GM18511 (cell line): ENCODE results near the gene RRP8.

Experiments
- ATAC-seq: cut with Tn5 transposase; IDR thresholded peaks from one replicate; pipeline ENCODE4 v1.9.1; 2021; ENCODE audit warnings: mild to moderate bottlenecking, moderate library complexity; ENCODE audit not compliant: unreplicated experiment

Gene RRP8

DNA sequence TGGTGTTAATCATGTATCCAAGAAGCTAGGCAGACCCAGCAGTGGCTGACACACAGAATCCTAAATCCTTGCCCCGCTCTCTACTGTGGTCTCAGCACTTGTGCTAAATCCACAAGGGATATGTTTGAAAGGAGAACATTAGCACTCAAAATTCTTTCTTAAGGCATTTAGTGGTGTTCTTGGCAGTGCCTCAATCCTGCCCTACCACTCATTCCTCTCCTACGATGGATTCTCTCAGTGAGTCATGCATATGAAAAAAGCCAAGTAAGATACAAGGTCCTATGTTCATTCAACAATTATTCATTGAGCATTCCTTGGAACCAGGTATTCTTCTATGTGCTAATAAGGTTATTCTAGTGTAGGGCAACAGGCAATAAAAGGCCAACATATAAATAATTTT lies 31.2 kb downstream of the RRP8 start:
- ATAC-seq, result no peak

DNA sequence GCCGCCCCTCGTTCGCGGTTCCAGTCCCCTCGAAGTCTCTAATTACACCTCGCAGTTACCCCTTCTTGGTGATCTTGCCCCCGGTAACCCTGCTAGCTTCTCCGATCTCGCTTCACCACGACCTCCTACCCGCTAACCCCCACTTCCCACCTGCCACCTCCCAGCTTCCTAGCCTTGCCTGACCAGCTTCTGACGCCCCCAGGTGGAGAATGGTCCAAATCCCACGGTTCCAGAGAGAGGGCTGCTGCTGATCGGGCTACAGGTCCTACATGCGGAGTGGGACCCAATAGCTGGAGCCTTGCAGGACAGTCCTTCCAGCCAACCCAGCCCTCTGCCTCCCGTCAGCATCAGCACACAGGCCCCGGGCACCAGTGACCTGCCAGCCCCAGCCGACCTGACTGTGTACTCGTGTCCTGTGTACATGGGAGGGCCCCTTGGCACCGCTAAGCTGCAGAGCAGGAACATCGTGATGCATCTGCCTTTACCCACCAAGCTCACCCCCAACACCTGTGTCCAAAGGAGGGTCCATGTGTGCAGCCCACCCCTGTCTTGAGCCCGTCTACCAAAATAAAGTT lies 31.9 kb downstream of the RRP8 start:
- no peak for ATAC-seq

DNA sequence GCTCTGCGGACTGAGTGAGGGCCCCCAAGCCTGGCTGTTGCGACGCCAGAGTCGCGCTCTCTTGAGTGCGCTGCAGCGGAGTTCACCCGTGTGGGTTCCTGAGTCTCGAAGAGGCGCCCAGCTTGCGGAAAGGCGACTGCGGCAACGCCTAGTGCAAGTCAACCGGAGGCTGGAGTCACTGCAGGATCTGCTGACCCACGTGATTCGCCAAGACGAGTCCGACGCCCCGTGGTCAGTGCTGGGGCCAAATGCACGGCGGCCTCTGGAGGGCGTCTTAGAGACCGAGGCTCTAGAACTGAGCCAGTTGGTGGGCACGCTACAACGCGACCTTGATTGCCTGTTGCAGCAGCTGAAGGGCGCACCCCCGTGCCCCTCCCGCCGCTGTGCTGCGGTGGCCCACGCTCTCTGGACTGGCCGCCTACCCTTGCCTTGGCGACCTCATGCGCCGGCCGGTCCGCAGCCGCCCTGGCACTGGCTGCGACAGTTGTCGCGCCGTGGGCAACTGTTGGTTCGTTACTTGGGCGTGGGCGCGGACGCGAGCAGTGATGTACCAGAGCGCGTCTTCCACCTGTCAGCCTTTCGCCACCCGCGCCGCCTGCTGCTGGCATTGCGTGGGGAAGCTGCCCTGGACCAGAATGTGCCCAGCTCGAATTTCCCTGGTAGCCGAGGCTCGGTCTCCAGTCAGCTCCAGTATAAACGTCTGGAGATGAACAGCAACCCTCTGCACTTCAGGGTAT lies 32.6 kb downstream of the RRP8 start:
- no peak for ATAC-seq

DNA sequence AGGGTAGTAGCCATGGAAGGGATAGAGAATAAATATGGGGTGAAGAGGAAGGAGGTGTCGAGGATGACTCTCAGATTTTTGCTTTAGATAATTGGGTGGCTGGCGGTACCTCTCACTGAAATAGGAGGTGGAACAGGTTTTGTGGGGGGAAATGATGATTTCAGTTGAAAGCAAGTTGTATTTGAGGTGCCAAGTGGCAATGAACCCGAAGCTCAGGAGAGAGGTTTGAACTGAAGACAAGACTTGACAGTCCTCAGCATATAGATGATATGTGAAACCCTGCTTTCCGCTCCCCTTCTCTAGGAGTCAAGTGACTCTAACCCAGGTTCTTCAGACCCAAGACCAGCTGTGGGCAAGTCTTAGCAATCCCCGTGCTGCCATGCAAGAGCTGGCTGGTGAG lies 33.7 kb downstream of the RRP8 start:
- no peak for ATAC-seq

DNA sequence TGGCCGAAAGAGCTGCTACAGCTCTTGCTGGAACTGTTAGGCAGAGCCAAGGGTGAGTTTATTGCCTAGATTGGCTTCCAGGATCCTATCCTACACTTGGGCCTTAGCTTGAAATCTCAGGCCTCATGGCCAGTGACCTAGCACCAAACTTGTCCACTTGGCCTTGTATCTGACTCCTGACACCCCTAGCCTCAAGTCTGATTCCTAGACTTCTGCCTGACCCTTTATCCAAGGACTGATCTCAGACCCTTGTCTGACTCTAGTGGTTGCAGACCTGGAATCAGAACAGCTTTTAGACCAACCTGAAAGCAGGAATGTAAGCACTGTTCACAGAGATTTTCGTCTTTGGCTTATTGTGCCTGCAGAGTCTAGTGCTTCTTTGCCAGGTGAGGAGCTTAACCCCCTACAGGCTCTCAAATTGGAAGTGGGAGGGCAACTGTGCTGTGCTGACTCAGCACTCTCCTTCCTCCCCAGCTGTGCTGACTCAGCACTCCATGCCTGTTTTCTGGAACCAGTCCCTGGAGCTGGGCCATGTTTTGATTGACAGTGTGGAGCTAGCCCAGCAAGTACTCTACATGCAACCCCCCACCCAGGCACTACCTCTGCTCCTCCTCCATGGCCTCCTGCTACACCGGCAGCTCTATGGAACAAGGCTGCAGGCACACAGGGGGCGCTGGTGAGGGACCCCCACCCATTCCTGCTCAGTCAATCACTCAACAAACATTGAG lies 35.1 kb downstream of the RRP8 start:
- no peak for ATAC-seq

DNA sequence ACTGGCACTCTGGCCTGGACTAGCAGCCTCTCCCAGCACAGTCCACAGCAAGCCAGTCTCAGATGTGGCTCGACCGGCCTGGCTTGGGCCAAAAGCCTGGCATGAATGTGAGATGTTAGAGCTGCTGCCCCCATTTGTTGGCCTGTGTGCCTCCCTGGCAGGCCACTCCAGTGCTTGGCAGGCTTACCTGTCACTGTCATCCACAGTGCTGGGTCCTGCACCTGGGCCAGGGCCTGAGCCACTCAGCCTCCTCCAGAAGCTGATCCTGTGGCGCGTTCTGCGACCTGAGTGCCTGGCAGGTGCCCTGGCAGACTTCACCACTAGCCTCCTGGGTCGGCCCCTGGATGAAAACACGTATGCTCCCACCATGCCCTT lies 36.1 kb downstream of the RRP8 start:
- ATAC-seq, result no peak

DNA sequence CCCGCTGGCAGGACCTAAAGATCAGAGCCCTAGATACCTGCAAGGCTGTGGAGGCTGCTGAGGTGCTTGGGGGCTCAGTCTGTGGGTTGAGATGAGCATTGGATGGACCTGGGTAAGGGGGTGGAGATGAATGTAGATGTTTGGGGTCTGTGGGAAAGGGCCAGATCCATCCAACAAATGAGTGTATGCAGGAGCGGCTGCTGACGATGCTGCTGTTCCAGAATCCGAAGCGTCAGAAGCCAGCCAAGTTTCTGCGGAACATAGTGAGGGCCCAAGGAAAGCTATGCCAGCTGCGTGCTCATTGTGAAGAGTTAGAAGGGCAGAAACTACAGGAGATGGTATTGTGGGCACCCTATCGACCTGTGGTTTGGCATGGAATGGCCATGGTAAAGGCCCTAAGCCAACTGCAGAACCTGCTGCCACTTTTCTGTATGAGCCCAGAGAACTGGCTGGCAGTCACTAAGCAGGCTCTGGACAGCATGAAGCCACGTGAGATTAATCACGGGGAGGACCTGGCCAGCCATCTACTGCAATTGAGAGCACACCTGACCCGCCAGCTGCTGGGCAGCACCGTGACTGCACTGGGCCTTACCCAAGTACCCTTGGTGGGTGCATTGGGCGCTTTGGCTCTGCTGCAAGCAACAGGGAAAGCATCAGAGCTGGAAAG lies 36.6 kb downstream of the RRP8 start:
- no peak for ATAC-seq

DNA sequence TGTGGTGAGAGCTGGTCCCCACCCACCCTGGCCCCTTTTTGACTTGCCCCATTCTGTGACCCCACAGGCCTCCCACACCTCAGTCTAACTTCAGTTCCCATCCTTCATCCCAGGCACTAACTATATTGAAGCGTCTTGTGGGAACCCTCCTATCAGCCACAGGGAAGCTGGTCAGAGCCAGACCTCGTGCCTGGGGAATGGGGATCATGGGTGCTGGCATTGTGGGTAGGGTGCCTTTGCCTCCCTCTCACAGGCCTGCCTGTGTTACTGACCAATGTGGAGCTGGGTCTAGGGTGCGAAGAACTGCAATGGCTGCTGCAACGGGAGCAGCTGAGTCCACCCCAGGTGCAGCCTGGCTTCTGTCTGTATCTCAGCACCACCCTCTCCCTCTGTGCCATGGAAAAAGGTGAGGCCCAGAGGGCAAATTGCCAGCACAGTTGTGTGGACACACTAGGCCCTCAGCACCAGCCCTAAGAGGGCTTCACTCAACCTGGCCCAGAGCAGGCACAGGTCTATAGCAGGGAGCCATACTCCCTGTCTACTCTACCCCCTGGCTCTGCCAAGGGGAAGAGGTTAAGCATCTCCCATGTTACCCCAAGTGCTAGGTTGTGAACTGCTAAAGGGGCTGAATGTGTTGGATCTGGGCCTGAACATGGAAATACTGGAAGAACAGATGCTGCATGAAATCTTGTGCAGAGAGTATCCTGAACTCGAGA lies 37.3 kb downstream of the RRP8 start:
- no peak for ATAC-seq

DNA sequence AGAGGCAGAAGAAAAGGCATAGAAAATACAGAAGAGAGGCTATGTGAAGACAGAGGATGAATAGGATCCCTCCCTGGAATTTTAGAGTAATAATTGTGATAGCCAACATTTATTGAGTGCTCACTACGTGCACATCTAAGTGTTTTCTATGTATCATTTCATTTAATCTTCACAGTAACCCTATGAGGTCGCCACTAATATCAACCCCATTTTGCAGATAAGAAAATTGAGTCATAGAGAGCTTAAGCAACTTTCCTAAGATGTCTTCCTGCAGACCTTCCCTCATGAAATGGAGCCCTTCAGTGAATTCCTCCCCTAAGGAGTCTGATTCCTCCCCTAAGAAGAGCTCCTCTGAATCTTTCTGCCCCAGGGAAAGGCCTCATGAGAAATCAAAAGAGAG lies 38.1 kb downstream of the RRP8 start:
- no peak for ATAC-seq

DNA sequence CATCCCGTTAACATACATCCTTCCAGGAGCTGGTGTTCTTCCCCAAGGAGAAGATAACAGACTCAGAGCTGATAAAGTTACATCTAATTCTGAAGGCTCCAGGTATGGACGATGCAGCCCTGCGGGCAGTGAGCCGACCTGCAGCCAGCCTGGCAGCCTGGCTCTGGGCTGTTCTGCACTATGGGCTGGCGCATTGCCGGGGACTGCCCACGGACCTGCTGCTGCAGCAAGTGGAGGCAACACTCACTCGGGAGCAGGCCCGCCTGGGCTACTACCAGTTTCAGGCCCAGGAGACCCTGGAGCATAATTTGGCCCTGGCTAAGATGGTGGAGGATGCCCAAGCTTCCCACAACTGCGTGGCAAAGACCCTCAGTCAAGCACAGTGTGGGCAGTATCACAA lies 39.7 kb downstream of the RRP8 start:
- no peak for ATAC-seq

DNA sequence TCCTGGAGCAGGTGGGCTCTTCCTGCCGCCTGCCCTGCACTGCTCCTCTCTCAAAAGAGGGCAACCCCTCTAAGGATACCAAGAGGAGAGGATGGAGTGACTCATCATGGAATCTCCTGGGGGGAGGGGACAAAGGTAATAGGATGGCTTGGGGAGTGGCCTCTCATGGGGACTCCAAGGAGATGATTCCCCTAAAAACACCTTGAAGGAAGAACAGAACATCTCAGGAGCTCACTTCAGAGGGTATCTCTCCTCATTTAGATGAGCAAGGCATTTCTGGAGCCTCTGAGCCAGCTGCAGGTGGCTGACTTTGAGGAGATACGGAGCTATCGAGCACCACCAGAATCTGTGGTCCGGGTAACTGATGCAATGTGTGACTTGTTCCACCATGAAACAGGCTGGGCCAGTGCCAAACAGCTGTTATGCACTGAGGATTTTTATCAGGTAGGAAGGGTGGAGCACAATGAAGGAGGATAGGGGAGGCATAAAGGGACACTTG lies 40.2 kb downstream of the RRP8 start:
- ATAC-seq, result no peak

DNA sequence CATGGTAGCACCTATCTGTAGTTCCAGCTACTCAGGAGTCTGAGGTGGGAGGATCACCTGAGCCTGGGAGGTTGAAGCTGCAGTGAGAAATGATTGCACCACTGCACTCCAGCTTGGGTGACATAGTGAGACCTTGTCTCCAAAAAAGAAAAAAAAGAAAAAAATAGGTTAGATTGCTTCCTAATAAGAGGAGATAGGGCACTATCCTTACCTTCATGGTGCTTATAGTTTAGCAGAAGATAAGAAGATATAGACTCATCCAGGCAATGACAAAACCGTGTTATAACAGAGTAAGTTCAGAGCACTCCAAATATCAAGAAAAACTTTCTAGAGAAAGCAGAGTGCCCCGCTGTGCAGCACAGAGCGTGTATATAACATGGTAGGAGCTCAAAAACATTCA lies 42.1 kb downstream of the RRP8 start:
- no peak for ATAC-seq

DNA sequence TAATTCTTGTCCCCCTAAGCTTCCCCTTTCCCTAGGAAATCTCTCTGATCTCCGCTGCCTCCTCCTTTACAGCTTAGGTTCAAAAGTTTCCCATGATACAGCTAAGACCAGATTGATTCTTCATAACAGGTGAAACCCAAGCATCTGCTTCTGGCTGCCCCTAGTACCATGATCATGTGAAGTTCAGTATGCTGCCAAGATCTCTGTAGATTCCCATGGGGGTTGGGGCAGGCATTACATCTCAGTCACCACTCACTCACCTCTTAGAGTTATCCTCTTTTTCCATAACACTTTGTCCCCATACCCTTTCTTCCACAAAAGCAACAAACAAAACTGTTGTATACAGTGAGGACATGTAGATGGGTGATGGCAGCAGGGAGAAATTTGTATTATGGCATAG lies 44.0 kb downstream of the RRP8 start:
- ATAC-seq, result no peak

DNA sequence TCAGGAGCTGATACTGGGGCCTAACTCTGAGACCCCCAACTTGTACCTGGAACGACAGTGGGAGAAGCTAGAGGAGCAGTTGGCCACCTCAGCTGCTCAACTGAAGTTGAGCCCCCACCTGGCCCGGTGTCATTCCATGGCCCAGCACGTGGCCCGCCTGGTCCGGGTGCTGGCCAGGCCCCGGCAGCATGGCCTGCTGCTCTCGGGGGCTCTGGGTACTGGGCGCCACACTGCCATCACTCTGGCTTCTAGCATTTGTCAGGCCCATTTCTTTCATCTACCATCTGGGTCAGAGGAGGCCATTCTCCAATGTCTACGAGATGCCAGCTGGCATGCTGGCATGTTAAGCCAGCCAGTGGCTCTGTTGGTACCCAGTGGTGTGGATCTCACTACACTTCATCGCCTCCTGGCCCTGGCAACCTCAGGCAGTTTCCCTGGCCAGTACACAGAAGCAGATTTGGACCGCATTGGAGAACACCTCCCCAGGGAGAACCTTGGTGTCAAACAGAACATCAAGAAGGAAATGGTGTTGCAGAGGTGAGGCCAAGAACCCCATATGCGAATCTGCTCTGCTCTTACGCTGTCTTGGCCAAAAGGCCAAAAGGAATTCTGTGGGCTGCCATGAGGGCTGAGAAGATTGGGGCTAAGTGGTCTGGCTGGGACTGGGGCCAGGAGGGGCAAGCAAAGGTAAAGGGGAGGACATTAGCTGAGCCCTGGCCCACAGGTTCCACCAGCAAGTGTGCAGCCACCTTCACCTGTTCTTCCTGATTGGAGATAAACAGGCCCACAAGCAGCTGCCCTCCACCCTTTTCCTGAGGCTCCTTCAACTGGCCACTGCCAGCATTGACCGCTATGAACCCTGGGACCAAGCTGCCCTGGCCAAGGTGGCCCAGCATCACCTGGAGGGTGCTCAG lies 45.4 kb downstream of the RRP8 start:
- ATAC-seq, result no peak

DNA sequence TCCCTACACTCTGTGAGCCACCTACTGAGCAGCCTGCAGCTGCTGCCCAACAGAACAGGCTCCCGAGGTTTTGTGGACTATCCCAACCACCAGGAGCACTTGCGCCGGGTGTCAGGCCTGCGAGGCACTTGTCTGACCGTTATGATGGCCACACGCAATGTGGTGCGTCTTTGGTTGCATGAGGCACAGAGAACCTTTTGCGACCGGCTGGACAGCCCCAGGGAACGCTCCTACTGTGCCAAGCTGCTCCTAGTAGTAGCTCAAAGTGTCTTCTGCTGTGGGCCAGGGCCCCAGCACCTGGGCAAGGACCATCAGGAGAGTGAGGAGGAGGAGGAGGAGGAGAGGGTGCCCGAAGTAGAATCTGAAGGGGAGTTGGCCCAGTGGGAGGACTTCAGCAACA lies 46.4 kb downstream of the RRP8 start:
- no peak for ATAC-seq

DNA sequence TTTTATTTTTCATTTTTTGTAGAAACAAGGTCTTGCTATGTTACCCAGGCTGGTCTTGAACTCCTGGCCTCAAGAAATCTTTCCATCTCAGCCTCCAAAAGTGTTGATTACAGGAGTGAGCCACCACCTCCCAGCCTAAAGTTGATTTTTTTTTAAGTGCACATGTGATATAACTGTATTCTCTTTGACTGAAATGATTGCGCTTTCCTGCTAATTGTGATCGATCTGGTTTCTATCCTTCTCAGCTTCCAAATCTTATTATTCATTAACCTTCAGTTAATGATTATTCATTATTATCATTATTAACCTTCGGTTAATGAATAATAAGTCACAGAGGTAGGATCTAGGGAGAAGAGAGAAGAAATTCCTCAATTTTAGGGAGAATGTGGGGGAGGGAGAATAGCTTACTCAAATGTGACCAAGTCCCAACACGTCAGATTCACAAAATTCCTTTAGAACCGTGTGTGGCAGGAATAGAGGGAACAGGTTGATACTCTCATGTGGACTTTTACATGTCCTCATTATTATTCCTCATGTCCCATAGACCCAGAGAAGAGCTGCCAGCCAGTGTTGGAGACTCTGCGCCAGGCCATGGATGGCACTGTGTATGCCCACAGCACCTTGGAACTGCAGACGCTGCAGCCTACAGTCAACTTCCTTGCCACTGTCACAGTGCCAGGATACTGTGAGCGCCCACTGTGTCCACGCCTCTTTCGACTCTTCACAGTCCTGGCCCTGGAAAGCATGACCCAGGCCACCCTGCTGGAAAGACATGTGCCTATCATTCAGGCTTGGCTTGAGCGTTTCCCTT lies 47.1 kb downstream of the RRP8 start:
- ATAC-seq, result no peak

DNA sequence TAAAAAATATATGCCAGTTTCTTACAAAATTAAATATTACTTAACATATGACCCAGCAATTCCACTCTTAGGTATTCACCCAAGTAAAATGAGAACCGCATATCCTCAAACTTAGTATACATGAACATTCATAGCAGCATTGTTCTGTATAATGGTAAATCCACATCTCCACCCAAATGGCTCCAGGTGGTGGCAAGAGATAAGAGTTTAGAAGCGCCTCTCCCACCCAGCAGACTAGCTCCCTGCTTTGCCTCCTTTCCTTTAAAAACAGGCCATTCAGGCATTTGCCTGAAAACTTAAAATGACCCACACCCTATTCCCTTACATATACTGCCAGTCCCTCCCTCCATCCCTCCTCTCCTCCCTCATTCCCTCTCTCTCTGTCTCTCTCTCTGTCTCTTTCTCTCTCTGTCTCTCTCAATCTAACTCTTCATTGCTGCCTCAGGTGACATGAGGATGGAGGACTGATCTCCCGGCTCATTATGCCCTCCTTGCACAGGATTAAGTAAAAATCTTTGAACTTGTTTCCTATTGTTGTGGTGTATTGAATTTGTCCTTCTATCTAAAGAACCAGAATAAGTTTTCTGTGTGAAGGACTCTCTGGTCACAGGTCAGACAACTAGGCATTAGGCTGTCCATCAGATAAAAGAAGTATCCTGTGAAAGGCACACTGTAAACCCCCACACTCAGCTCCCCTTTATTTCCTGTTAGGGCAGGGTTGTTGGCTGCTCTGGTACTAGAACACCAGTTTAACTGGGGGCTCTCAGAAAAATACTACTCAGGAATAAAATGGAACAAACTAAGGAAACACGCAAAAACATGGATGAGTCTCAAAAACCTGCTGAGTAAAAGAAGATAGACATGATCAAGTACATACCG lies 48.3 kb downstream of the RRP8 start:
- no peak for ATAC-seq

DNA sequence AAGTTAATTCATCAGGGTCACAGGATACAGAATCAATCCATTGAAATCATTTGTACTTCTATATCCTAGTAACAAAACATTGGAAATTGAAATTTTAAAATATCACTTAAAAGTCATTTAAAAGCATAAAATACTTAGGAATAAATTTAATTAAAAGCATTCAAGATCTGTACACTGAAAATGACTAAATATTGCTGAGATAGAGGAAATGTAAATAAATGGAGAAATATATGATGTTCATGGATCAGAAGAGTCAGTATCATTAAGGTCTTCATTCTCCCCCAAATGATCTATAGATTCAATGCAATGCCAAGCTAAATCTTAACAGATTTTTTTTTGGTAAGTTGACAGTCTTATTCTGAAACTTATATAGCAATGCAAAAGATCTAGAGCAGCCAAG lies 49.8 kb downstream of the RRP8 start:
- ATAC-seq, result no peak
